ENCODE measurements around the gene RNF126. TPM values are rescaled to one million over a fixed set of nuclear protein-coding genes. Genes with fewer than 3 reads are reported as not detected.

The RNF126 gene
- polyA plus RNA-seq, 1 donor (not counting 4 experiments of a cell fraction or from before 2014, with no cell fraction given): 8.2 TPM

DNA sequence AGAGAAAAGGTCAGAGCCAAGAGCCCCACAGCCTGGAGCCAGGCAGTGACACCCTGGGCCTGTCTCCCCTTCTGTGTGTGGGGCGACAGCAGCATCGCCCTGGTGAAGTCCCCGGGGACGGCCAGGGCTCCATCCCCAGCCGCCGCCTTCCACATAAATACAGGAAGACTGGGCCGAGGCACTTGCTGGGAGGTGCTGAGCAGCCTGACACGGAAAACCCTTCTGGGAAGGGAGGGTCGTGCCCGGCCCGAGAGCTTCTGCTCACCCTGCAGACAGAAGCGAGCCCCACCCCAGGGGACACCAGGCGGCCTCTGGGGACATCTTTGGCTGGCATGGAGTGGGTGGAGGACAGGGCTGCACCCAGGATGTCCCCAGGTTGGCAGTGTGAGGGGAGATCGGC lies 18.2 kb downstream of the RNF126 start:
- Histone ChIP-seq H3K4me1 (ENCODE audit: control insufficient read depth, extremely low read depth, insufficient read depth, low read length) (peaks cover 4% of the 10 kb centered on the region), H3K79me2 (ENCODE audit: control insufficient read depth, insufficient read depth, low read length) (peaks cover 4% of the 10 kb centered on the region), H3K9ac (ENCODE audit: control insufficient read depth, extremely low read depth, insufficient read depth, low read length) (no peak overlapping the region), H3K9me1 (ENCODE audit: control insufficient read depth, extremely low read depth, insufficient read depth, low read length) (no peaks in the 10 kb centered on the region), H3K9me3 (ENCODE audit: control insufficient read depth, low read depth, low read length) (no peaks in the 10 kb centered on the region), H2AFZ (ENCODE audit: control insufficient read depth, low read length) (no peak overlapping the region), H3K4me2 (ENCODE audit: control insufficient read depth, extremely low read depth, insufficient read depth, low read depth, low read length) (no peak overlapping the region), H4K20me1 (ENCODE audit: control insufficient read depth, extremely low read depth, insufficient read depth, low read length) (peaks cover 3% of the 10 kb centered on the region), H3K27ac (ENCODE audit: control insufficient read depth, insufficient read depth, low read length) (no peak overlapping the region), H3K27me3 (ENCODE audit: control insufficient read depth, extremely low read depth, insufficient read depth, low read length) (no peaks in the 10 kb centered on the region), H3K36me3 (ENCODE audit: control insufficient read depth in 2 of 2, extremely low read depth in 1 of 2, insufficient read depth in 2 of 2, low read length in 2 of 2) (peaks cover 9 to 19% of the 10 kb centered on the region in 2 experiments), H3K4me3 (ENCODE audit: control insufficient read depth in 2 of 3, extremely low read depth in 1 of 3, insufficient read depth in 2 of 3, low read depth in 1 of 3, low read length in 3 of 3) (no peak overlapping the region)
- TF ChIP-seq, protein P1, sequence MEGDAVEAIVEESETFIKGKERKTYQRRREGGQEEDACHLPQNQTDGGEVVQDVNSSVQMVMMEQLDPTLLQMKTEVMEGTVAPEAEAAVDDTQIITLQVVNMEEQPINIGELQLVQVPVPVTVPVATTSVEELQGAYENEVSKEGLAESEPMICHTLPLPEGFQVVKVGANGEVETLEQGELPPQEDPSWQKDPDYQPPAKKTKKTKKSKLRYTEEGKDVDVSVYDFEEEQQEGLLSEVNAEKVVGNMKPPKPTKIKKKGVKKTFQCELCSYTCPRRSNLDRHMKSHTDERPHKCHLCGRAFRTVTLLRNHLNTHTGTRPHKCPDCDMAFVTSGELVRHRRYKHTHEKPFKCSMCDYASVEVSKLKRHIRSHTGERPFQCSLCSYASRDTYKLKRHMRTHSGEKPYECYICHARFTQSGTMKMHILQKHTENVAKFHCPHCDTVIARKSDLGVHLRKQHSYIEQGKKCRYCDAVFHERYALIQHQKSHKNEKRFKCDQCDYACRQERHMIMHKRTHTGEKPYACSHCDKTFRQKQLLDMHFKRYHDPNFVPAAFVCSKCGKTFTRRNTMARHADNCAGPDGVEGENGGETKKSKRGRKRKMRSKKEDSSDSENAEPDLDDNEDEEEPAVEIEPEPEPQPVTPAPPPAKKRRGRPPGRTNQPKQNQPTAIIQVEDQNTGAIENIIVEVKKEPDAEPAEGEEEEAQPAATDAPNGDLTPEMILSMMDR (optimal IDR thresholded peaks at IDR 0.05 in 1 of 3, IDR thresholded peaks at IDR 0.05 in 1 of 3, conservative IDR thresholded peaks at IDR 0.05 in 1 of 3; ENCODE audit: extremely low read depth in 1 of 3, insufficient read depth in 2 of 3, low read length in 3 of 3): no peak
- no peak for TF ChIP-seq EZH2 (IDR thresholded peaks at IDR 0.05; ENCODE audit: low read length)
- FAIRE-seq (no peak), DNase-seq (ENCODE audit: low read depth, low spot score) (no peak)
- dilution Hi-C loops (cut with MboI; ENCODE audit: extremely low pct_ligation_motif_present, low sequenced_read_pairs): no loop called here

DNA sequence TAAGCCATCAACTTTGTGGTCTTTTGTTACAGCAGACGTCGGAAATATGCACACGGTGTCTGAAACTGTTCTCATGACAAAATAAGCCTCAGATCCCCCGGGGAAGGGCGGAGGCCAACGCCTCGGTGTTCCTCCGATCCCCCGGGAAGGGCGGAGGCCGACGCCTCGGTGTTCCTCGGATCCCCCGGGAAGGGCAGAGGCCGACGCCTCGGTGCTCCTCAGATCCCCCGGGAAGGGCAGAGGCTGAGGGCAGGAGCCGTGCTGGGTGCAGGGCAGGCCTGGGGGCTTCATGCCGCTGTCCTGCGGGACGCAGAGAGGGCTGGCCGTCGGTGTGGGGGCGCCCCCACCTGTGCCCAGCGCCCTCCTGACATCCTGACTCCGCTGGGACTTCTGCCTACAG lies 18.7 kb downstream of the RNF126 start:
- H3K27ac ChIP-seq (ENCODE audit: control insufficient read depth, insufficient read depth, low read length): no peak overlapping the region

More for the DNA sequence above, 18.7 kb downstream of the RNF126 start:
- Histone ChIP-seq H3K9ac (ENCODE audit: control insufficient read depth, extremely low read depth, insufficient read depth, low read length) (no peak overlapping the region), H3K4me2 (ENCODE audit: control insufficient read depth, extremely low read depth, insufficient read depth, low read depth, low read length) (no peak overlapping the region), H4K20me1 (ENCODE audit: control insufficient read depth, extremely low read depth, insufficient read depth, low read length) (peaks cover 3% of the 10 kb centered on the region), H3K4me1 (ENCODE audit: control insufficient read depth, extremely low read depth, insufficient read depth, low read length) (peaks cover 4% of the 10 kb centered on the region), H3K9me1 (ENCODE audit: control insufficient read depth, extremely low read depth, insufficient read depth, low read length) (no peaks in the 10 kb centered on the region), H3K27me3 (ENCODE audit: control insufficient read depth, extremely low read depth, insufficient read depth, low read length) (no peaks in the 10 kb centered on the region), H3K79me2 (ENCODE audit: control insufficient read depth, insufficient read depth, low read length) (peaks cover 2% of the 10 kb centered on the region), H3K4me3 (ENCODE audit: control insufficient read depth in 2 of 3, extremely low read depth in 1 of 3, insufficient read depth in 2 of 3, low read depth in 1 of 3, low read length in 3 of 3) (no peak overlapping the region), H3K36me3 (ENCODE audit: control insufficient read depth in 2 of 2, extremely low read depth in 1 of 2, insufficient read depth in 2 of 2, low read length in 2 of 2) (peaks cover 9 to 19% of the 10 kb centered on the region in 2 experiments), H3K9me3 (ENCODE audit: control insufficient read depth, low read depth, low read length) (no peaks in the 10 kb centered on the region), H2AFZ (ENCODE audit: control insufficient read depth, low read length) (no peak overlapping the region)
- TF ChIP-seq, protein P1 (optimal IDR thresholded peaks at IDR 0.05 in 1 of 3, IDR thresholded peaks at IDR 0.05 in 1 of 3, conservative IDR thresholded peaks at IDR 0.05 in 1 of 3; ENCODE audit: extremely low read depth in 1 of 3, insufficient read depth in 2 of 3, low read length in 3 of 3): no peak
- no peak for TF ChIP-seq EZH2 (IDR thresholded peaks at IDR 0.05; ENCODE audit: low read length)
- dilution Hi-C loops (cut with MboI; ENCODE audit: extremely low pct_ligation_motif_present, low sequenced_read_pairs): no loop called here
- DNase-seq (ENCODE audit: low read depth, low spot score) (no peak), FAIRE-seq (no peak)
